RWPE2 (cell line): ENCODE data around the gene SKAP2.

Source experiments
- ATAC-seq: fragments of 200-7000 bp; cut with Tn5 transposase; 3 replicates; pipeline ENCODE4 v1.9.1; 2021; ENCODE audit warnings: low read depth
- DNase-seq: peaks from one replicate; pipeline ENCODE4 v3.0.0-alpha.2; 2020; ENCODE audit warnings: low spot score
- H3K27ac ChIP-seq: fragments of 450-650 bp; 2 replicates; pipeline ENCODE4 v1.5.1; 2017; ENCODE audit warnings: mild to moderate bottlenecking; ENCODE audit not compliant: poor library complexity, severe bottlenecking
- H3K27me3 ChIP-seq: fragments of 250-450 bp; sonication (Bioruptor Pico); 2 replicates; pipeline ENCODE4 v1.5.1; 2021; ENCODE audit warnings: mild to moderate bottlenecking, moderate library complexity; ENCODE audit not compliant: insufficient read depth, poor library complexity, severe bottlenecking
- H3K36me3 ChIP-seq: fragments of 250-450 bp; sonication (Bioruptor Pico); 2 replicates; pipeline ENCODE4 v1.5.1; 2020; ENCODE audit warnings: low read depth, mild to moderate bottlenecking, moderate library complexity
- H3K4me1 ChIP-seq: fragments of 250-450 bp; sonication (Bioruptor Pico); 2 replicates; pipeline ENCODE4 v1.5.1; 2021; ENCODE audit warnings: mild to moderate bottlenecking, moderate library complexity; ENCODE audit not compliant: insufficient read depth, poor library complexity, severe bottlenecking
- H3K4me3 ChIP-seq: fragments of 250-450 bp; sonication (Bioruptor Pico); 2 replicates; pipeline ENCODE4 v1.5.1; 2021; ENCODE audit warnings: mild to moderate bottlenecking, moderate library complexity; ENCODE audit not compliant: severe bottlenecking
- H3K9me3 ChIP-seq: fragments of 250-450 bp; sonication (Bioruptor Pico); 2 replicates; pipeline ENCODE4 v1.5.1; 2021; ENCODE audit warnings: mild to moderate bottlenecking, moderate library complexity; ENCODE audit not compliant: severe bottlenecking
- TF ChIP-seq, protein P1 (sequence below): fragments of 450-650 bp; IDR thresholded peaks from one replicate; pipeline ENCODE4 v1.5.1; 2017; ENCODE audit warnings: mild to moderate bottlenecking, moderate library complexity; ENCODE audit not compliant: poor library complexity, severe bottlenecking

Gene SKAP2

GRCh38 chr7:26726051-26726450 lies 138.3 kb downstream of the SKAP2 start:
- no peaks in the 10 kb centered on the region for H3K27me3 ChIP-seq
- H3K4me3 ChIP-seq, result no peak overlapping the region
- H3K4me1 ChIP-seq, result no peaks in the 10 kb centered on the region
- TF ChIP-seq, protein P1, sequence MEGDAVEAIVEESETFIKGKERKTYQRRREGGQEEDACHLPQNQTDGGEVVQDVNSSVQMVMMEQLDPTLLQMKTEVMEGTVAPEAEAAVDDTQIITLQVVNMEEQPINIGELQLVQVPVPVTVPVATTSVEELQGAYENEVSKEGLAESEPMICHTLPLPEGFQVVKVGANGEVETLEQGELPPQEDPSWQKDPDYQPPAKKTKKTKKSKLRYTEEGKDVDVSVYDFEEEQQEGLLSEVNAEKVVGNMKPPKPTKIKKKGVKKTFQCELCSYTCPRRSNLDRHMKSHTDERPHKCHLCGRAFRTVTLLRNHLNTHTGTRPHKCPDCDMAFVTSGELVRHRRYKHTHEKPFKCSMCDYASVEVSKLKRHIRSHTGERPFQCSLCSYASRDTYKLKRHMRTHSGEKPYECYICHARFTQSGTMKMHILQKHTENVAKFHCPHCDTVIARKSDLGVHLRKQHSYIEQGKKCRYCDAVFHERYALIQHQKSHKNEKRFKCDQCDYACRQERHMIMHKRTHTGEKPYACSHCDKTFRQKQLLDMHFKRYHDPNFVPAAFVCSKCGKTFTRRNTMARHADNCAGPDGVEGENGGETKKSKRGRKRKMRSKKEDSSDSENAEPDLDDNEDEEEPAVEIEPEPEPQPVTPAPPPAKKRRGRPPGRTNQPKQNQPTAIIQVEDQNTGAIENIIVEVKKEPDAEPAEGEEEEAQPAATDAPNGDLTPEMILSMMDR, result no peak
- ATAC-seq (no peak), DNase-seq (no peak)
- H3K9me3 ChIP-seq, result no peaks in the 10 kb centered on the region
- H3K36me3 ChIP-seq, result peaks cover 14% of the 10 kb centered on the region; the same call in 1 of the 2 replicates
- no peak overlapping the region for H3K27ac ChIP-seq

DNA sequence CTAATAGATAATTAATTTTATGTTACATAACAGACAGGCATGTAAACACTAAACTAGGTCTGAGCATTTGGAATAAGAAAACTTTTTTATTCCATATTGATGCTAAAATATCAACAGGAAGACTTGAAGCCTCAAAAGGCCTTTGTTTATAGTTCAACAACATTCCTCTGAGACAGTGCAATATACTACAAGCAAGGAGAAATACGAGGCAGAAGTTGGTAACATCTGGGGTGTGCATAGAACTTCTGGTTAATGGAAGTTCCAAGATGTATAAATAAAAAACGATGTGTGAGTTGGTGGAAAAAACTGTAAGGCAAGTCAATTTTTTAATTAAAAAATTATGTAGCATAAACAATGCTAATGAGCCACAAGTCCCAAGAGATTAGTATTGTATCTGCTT lies 139.6 kb downstream of the SKAP2 start:
- TF ChIP-seq, protein P1, result no peak
- no peak for ATAC-seq

DNA sequence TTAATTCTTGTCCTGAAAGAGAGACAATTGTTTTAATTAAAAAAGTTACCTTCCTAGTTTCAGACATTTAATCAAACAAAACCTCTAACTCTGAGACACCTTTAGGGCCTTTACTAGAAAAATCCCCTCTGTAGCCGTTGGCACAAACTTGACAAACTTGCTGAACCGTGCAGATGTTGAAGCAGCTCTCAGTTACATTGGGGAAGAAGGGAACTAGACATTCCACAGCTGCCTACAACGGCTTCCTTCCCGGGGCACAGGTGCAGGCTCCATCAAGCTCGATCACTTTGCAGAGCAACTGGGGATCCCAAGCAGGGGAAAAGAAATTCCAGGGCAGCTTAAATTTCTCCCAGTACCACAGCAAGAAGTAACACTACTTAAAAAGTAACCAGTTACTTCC lies 141.3 kb downstream of the SKAP2 start:
- H3K4me3 ChIP-seq, result no peak overlapping the region
- H3K27me3 ChIP-seq, result no peaks in the 10 kb centered on the region
- TF ChIP-seq, protein P1, result no peak
- peaks cover 14% of the 10 kb centered on the region; the same call in 1 of the 2 replicates for H3K36me3 ChIP-seq
- DNase-seq (no peak), ATAC-seq (no peak)
- no peaks in the 10 kb centered on the region for H3K4me1 ChIP-seq
- H3K9me3 ChIP-seq, result no peaks in the 10 kb centered on the region
- H3K27ac ChIP-seq, result no peak overlapping the region

More for the DNA sequence above, 139.6 kb downstream of the SKAP2 start:
- Histone ChIP-seq H3K27me3 (no peaks in the 10 kb centered on the region), H3K36me3 (peaks cover 14% of the 10 kb centered on the region; the same call in 1 of the 2 replicates), H3K9me3 (no peaks in the 10 kb centered on the region), H3K4me3 (no peak overlapping the region), H3K27ac (no peak overlapping the region), H3K4me1 (no peaks in the 10 kb centered on the region)
- no peak for DNase-seq

DNA sequence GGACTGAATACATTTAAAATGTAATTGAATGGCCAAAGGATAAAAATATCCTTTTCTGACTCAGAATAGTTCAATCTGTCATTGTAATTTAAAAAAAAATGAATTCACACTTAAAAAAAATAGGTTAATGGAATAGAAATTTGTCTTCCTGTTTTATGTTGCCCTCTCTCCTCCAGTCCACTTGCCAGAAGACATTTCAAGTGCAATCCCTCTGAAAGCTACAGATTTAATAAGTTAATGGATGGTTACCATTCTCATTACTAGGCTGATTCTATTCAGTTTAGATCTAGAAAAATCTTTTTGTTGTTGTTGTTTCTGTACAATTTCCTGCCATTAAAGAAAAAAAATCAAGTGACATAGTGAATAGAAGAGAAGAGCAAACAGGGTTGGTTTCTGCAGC lies 142.9 kb downstream of the SKAP2 start:
- Histone ChIP-seq H3K4me1 (no peaks in the 10 kb centered on the region), H3K9me3 (no peaks in the 10 kb centered on the region), H3K36me3 (peaks cover 9% of the 10 kb centered on the region; the same call in 1 of the 2 replicates), H3K27me3 (no peaks in the 10 kb centered on the region), H3K27ac (no peak overlapping the region), H3K4me3 (no peak overlapping the region)
- no peak for ATAC-seq
- TF ChIP-seq, protein P1, result no peak
- no peak for DNase-seq

GRCh38 chr7:26718063-26718462 lies 146.3 kb downstream of the SKAP2 start:
- ATAC-seq, result no peak
- no peaks in the 10 kb centered on the region for H3K9me3 ChIP-seq
- H3K27me3 ChIP-seq, result no peaks in the 10 kb centered on the region
- no peak overlapping the region for H3K4me3 ChIP-seq
- no peak for DNase-seq
- H3K27ac ChIP-seq, result no peak overlapping the region
- 0 out of 2 replicates have a peak, but pooled peaks cover 4% of the 10 kb centered on the region for H3K36me3 ChIP-seq
- TF ChIP-seq, protein P1, result no peak
- H3K4me1 ChIP-seq, result no peaks in the 10 kb centered on the region
